Kidney (tissue), 14 donors: ENCODE results near the gene LRBA. TPM values are rescaled to one million over a fixed set of nuclear protein-coding genes. Genes with fewer than 3 reads are reported as not detected.
A peak's percentile ranks its signal among the peaks of the same experiment; 100 is the strongest.

Source experiments
- DNase-seq, 5 donors: peaks; one replicate each; pipeline ENCODE4 v3.0.0-alpha.2; 2013 to 2020
- FAIRE-seq: peaks from 2 replicates; lab custom pipeline; 2012; peaks lifted over from hg19 to GRCh38; lab: Jason Lieb, UNC
- H3K27ac ChIP-seq, 2 donors: one replicate each; pipeline ENCODE4 v1.7.0; 2013; ENCODE audit warnings: low read depth in 2 of 2, low read length in 2 of 2, inconsistent platforms in 1 of 2
- H3K27me3 ChIP-seq: one replicate; pipeline ENCODE4 v1.7.1; 2013; ENCODE audit warnings: low read length, inconsistent platforms; ENCODE audit not compliant: control insufficient read depth, insufficient read depth
- H3K36me3 ChIP-seq, 3 donors: one replicate each; pipeline versions ENCODE4 v1.7.0 to v1.7.1; 2013; ENCODE audit warnings: low read length in 3 of 3, control low read depth in 1 of 3, inconsistent platforms in 1 of 3; ENCODE audit not compliant: insufficient read depth in 3 of 3, control insufficient read depth in 2 of 3
- H3K4me1 ChIP-seq, 3 donors: one replicate each; pipeline versions ENCODE4 v1.7.0 to v1.7.1; 2013; ENCODE audit warnings: low read length in 3 of 3, inconsistent platforms in 1 of 3, low read depth in 1 of 3; ENCODE audit not compliant: control insufficient read depth in 2 of 3, insufficient read depth in 2 of 3
- H3K4me3 ChIP-seq, 3 donors: one replicate each; pipeline versions ENCODE4 v1.7.0 to v1.8.1; 2013; ENCODE audit warnings: low read length in 3 of 3, control low read depth in 1 of 3, inconsistent platforms in 1 of 3
- H3K9ac ChIP-seq, 3 donors: one replicate each; pipeline versions ENCODE4 v1.7.0 to v1.7.1; 2013; ENCODE audit warnings: low read length in 3 of 3, control low read depth in 1 of 3, inconsistent platforms in 1 of 3
- H3K9me3 ChIP-seq, 3 donors: one replicate each; pipeline versions ENCODE4 v1.7.0 to v1.7.1; 2013; ENCODE audit warnings: low read length in 3 of 3, control low read depth in 1 of 3, inconsistent platforms in 1 of 3; ENCODE audit not compliant: control insufficient read depth in 2 of 3, insufficient read depth in 1 of 3
- intact Hi-C: fragments of 100-400 bp; cut with DNase I; formaldehyde crosslinking; loops from one replicate; pipeline ENCODE4 v1.11.1; 2022
- polyA plus RNA-seq: library from polyadenylated mRNA; stranded (reverse); fragments of 350-450 nt; fragmentation: Illumina TruSeq; extraction: RNeasy Lipid Tissue Mini Kit (QIAGEN cat#74804); gene quantifications from one replicate; pipeline ENCODE4 v1.2.3, GENCODE V29; 2014; ENCODE audit warnings: low read depth, low replicate concordance; ENCODE audit not compliant: insufficient read depth
- total RNA-seq: library from RNA; stranded (reverse); fragmentation: NEBNext Ultra II Directional; extraction: Animal tissue kit (Norgen Biotek cat#: 25700); gene quantifications from one replicate; pipeline ENCODE4 v1.2.1, GENCODE V29; 2021
- TF ChIP-seq, protein P1 (sequence below): IDR thresholded peaks from 3 replicates; pipeline ENCODE4 v1.5.1; 2012; ENCODE audit warnings: mild to moderate bottlenecking, moderate library complexity, borderline replicate concordance; ENCODE audit not compliant: insufficient read depth; ENCODE audit errors: extremely low read depth
- donor health status: control.
- donor health status: control.
- donor health status: control.
- donor health status: control.
- donor health status: control.
- donor health status: DM: yes; HTN: yes; CAD: no.
- donor health status: Normal renal cell carcinoma (clear cell type).

The LRBA gene
- total and polyA plus RNA-seq, 2 donors from 2014 or later: 20.3 to 76.7 TPM

DNA sequence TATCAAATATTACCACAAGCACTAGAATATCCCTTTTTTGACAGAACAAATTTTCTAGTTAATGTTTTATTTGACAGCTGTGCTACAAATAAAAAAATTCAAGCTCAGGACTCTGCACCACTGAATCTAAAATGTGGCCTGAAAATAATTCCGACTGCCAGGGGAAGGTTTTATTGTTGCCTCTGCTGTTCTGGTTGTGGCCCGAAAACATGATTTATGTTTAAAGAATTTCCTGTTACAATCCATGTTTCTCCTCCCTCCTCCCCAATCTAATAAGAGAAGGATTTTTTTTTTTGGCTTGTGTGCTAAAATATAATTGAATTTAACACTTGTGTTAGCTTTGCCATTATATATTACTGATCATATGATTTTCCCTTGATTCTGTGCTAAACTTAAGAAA lies 709.1 kb downstream of the LRBA start:
- peak in 1 of 5 donors; percentile 8 for DNase-seq
- H3K4me1 ChIP-seq: no peaks in the 10 kb centered on the region
- intact Hi-C loops: no loop called here
- no peak overlapping the region for H3K4me3 ChIP-seq
- no peaks in the 10 kb centered on the region for H3K27me3 ChIP-seq
- no peaks in the 10 kb centered on the region for H3K36me3 ChIP-seq
- no peak overlapping the region for H3K9ac ChIP-seq
- no peak overlapping the region for H3K27ac ChIP-seq
- no peaks in the 10 kb centered on the region for H3K9me3 ChIP-seq
- TF ChIP-seq, protein P1, sequence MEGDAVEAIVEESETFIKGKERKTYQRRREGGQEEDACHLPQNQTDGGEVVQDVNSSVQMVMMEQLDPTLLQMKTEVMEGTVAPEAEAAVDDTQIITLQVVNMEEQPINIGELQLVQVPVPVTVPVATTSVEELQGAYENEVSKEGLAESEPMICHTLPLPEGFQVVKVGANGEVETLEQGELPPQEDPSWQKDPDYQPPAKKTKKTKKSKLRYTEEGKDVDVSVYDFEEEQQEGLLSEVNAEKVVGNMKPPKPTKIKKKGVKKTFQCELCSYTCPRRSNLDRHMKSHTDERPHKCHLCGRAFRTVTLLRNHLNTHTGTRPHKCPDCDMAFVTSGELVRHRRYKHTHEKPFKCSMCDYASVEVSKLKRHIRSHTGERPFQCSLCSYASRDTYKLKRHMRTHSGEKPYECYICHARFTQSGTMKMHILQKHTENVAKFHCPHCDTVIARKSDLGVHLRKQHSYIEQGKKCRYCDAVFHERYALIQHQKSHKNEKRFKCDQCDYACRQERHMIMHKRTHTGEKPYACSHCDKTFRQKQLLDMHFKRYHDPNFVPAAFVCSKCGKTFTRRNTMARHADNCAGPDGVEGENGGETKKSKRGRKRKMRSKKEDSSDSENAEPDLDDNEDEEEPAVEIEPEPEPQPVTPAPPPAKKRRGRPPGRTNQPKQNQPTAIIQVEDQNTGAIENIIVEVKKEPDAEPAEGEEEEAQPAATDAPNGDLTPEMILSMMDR: no peak
- FAIRE-seq: no peak

GRCh38 chr4:150302553-150302952 lies 712.5 kb downstream of the LRBA start:
- TF ChIP-seq, protein P1: no peak

DNA sequence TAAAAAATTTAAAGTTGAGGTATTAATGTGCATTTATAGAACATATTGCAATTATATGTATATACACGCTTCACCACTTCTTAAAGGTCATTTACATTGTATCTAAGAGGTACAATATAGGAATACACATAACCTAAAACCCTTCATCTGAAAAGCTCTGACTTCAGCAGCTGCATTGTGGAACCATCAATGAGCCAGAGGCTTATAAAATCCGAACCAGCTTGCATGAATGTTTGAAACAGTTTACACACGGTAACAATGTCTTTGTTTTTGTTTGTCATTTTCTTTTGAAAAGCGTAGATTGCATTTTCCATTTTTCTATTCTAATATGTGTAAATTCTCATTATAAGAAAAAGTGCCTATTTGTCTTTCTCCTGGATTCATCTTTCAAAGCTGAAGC lies 715.3 kb downstream of the LRBA start:
- TF ChIP-seq, protein P1: no peak
- H3K9ac ChIP-seq: no peak overlapping the region
- intact Hi-C loops: no loop called here
- H3K4me1 ChIP-seq: no peaks in the 10 kb centered on the region
- H3K27ac ChIP-seq: no peak overlapping the region
- no peak overlapping the region for H3K4me3 ChIP-seq
- no peak for DNase-seq
- H3K27me3 ChIP-seq: no peaks in the 10 kb centered on the region
- no peaks in the 10 kb centered on the region for H3K9me3 ChIP-seq
- no peak for FAIRE-seq
- no peaks in the 10 kb centered on the region for H3K36me3 ChIP-seq

More at GRCh38 chr4:150302553-150302952, 712.5 kb downstream of the LRBA start:
- H3K27ac ChIP-seq: no peak overlapping the region
- intact Hi-C loops: no loop called here
- H3K27me3 ChIP-seq: no peaks in the 10 kb centered on the region
- H3K36me3 ChIP-seq: no peaks in the 10 kb centered on the region
- no peak overlapping the region for H3K4me3 ChIP-seq
- no peaks in the 10 kb centered on the region for H3K9me3 ChIP-seq
- no peak for DNase-seq
- peak; percentile 17 for FAIRE-seq
- H3K4me1 ChIP-seq: no peaks in the 10 kb centered on the region
- no peak overlapping the region for H3K9ac ChIP-seq
